HG03103 (cell line): Measurements from ENCODE around the gene NCOR2.

Source experiments
- ATAC-seq: cut with Tn5 transposase; IDR thresholded peaks from one replicate; pipeline ENCODE4 v1.9.1; 2021; ENCODE audit warnings: low read depth; ENCODE audit not compliant: unreplicated experiment

NCOR2 gene

DNA sequence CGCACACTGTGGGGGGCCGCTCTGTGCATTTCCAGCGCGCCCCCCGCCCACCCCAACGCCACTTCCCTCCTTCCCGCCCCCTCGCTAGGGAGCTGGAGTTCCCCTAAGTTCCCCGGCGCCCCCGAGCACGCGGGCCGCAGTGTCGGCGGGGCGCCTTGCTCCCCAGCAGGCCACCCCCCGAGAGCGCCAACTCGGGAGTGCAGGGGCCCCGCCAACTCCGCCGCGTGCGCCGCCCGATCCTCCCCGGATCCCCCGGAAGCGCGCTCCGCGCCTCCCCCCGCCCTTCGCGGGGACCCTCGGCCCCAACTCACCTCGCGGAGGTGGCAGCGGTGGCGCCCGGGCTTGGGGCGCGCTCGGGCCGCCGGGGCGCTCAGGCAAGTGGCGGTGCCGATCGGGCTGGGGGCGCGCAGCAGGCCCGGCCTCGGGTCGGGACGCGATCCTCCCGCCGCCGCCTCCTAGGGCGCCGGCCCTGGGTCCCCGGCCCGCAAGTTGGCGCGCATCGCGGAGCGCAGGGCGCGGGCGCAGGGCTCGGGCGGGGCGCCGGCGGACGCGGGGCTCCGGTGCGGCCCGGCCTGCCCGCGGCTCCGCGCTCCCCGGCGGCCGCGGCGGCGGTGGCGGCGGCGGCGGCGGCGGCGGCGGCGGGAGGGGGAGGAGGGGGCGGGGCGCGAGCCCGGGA is at the start of gene NCOR2:
Gene NCOR2 (minus strand): TSS at position 616 of the 676 bp plus-strand sequence. CDS start 72,361 bp downstream, outside the sequence.
- ATAC-seq = peak; percentile 15

GRCh38 chr12:124616394-124617221 is 49.2 kb upstream of the NCOR2 start:
- ATAC-seq = no peak

DNA sequence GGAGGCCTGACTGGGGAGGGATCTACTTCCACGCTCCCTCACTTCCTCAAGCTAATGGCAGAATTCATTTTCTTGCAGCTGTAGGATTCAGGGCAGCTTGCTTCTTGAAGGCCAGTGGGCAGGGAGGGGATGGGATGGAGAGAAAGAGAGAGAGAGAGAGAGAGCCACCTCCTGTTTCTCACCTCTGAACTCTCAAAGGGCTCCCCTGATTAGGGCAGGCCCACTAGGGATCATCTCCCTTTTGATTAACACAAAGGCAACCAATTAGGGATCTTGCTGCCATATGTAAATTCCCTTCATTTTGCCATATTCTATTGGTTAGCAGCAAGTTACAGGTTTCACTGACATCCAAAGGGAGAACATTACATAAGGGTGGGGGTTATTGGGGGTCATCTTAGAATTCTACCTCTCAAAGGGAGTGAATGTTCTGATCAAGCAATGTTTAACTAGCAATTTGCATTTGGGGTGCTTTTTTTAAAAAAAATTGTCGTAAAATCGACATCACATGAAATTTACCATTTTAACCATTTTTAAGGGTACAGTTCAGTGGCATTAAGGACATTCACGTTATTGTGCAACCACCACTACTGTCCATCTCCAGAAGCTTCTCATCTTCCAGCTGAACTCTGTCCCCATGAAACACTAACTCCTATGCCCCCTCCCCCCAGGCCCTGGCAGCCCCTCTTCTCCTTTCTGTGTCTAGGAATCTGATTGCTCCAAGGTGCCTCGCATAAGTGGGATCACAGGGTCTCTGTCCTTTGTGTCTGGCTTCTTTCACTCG is 47.3 kb upstream of the NCOR2 start:
- no peak for ATAC-seq

DNA sequence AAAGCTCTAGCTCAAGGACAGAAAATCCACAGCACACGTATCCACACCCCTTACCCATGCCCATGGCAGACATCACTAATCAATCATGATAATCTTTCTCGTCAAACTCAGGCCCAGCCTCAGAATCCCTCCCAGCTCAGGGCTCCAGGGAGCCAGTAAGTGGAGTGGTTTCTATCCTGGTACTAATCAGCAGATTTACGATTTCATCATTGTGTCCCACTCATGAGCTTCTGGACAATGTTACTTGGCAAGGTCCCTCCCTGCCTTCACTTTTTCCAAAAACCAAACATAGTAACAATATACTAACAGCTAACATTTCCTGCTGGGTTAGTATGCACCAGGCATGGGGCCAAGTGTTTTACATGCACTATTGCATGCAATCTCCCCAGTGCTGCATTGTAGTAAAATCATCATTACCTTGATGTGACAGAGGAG is 45.8 kb upstream of the NCOR2 start:
- no peak for ATAC-seq

DNA sequence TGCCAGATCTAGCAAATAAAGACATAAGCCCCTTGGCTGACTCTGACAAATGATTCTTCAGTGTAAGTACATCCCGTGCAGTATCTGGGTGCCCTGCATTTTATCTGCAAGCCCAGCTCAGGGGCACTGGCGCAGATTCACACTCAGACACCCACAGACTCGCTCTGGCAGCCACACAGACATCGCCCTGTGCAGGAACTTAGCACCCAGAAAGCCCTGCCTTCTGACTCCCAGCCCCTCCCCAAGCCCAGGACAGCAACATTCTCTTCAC is 44.9 kb upstream of the NCOR2 start:
- ATAC-seq = no peak

- no peak for ATAC-seq
Measured at GRCh38 chr12:124611559-124612409, 44.4 kb upstream of the NCOR2 start.

GRCh38 chr12:124610629-124611558 is 43.5 kb upstream of the NCOR2 start:
- ATAC-seq = no peak

DNA sequence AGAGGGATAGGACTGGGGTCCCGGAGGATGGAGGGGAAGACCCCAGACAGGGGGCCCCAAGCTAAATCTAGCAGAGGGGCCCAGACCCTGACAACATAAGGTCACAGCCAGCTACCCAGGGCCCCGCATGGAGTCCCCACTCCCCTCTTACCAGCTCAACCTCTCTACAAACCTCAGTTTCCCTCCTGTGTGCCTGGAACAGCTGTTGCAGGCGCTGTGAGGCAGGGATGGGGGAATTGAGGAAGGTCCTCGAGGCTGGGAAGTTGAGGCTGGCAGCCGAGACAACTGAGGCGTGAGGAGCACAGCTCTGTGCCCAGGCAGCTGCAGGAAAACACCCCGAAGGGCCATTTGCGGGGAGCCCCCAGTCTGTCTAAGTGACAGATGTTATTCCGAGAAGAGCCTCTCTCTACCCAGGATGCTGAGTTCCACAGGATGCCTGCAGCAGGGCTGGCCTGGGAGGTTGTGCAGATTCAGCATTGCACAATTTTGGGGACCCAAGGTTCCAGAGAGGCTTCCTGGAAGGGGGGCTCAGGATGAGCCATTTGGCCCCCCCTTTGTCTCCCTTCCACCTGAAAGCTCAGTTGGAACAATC is 42.7 kb upstream of the NCOR2 start:
- ATAC-seq = no peak

DNA sequence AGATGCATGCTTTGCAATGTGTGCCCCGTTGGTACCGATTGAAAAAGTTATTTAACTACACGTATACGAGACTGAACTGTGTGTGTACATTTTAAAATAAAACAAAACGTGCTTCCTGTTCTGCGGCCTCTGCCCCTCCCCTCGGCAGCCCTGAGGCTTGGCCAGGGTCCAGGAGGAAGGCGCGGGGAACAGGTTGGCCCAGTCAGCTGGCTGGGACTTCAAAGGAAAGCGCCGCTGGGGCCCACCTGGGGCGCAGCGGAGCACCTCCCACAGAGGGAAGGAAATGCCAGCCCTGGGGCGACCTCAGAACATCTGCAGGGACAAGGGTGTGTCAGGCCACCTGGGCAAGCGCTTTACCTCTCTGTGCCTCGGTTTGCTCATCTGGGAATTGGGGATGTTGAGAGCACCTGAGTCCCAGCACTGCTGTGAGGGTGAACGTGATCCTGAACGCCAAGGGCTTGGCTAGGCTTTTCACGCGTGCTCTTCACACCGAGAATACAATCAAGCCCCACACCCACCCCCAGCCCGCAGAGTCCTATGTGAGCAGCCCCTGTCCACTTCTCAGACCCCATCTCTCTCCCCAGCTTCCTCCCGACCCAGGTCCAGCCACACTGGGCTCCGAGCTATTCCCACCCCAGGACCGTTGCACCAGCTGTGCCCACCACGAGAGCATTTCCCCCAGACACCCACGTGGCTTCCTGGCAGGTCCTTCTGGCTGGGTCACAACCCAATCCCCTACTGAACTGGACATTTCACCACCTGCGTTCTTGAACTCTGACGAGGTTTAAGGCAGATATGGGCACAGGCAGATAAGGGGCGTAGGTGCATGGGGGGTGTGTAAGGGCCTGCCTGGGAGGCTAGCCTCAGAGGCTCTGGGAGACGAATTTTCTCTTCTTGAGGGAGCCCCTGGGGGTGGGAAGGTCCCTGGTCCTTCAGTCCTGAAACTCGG is 41.9 kb upstream of the NCOR2 start:
- peak; percentile 85 for ATAC-seq

- ATAC-seq = peak; percentile 5
Measured at GRCh38 chr12:124608450-124608870, 41.0 kb upstream of the NCOR2 start.

- no peak for ATAC-seq
Measured at GRCh38 chr12:124607681-124608425, 40.4 kb upstream of the NCOR2 start.

DNA sequence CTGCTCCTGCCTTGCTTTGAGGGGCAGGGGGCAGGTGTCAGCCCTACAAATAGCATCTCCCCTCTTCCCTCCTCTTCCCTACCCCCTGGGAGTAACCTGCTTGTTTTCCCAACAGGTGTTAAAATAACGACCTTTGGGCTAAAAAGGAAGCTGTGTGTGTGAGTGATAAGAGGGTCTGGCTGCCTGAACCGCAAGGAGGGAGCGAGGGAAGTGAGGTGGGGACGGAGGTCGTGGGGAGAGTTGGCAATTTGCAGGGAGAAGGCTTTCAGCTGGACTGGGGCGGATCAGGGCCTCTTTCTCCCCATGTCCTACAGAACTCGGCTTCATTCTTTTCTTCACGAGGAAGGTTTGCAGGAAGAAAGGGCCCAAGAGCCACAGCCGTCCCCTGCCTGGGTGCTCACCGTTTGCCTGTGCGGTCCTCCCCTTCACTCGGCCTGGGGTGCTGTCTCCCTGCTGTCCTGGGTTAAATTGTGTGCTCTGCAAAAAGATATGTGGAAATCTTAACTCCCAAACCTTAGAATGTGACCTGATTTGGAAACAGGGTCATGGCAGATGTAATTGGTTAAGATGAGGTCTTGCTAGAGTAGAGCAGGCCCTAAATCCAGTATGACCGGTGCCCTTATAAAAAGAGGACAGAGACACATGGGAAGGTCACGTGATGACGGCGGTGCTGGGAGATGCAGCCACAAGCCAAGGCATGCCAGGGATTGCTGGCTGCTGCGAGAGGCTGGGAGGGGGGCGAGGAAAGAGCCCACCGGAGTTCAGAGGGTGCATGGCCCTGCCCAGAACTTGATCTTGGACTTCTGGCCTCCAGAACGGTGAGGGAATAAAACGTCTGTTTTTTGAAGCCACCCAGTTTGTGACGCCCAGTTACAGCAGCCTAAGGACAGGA is 38.7 kb upstream of the NCOR2 start:
- ATAC-seq = no peak

GRCh38 chr12:124605150-124605882 is 37.9 kb upstream of the NCOR2 start:
- no peak for ATAC-seq

GRCh38 chr12:124604264-124604680 is 36.9 kb upstream of the NCOR2 start:
- no peak for ATAC-seq

- no peak for ATAC-seq
Measured at GRCh38 chr12:124603831-124604251, 36.4 kb upstream of the NCOR2 start.
